Activated T-cell treated with anti-CD3 and anti-CD28 coated beads for 4 hours (primary cell): ENCODE measurements around the gene ZNF878.
"Not testable (repeated sequence)": the region's sequence is repeated elsewhere in the genome, so short reads cannot be mapped to it uniquely, and the experiment has no call there.

Source experiments
- DNase-seq: peaks from one replicate; pipeline ENCODE4 v3.0.0-alpha.2; 2020

The ZNF878 gene

DNA sequence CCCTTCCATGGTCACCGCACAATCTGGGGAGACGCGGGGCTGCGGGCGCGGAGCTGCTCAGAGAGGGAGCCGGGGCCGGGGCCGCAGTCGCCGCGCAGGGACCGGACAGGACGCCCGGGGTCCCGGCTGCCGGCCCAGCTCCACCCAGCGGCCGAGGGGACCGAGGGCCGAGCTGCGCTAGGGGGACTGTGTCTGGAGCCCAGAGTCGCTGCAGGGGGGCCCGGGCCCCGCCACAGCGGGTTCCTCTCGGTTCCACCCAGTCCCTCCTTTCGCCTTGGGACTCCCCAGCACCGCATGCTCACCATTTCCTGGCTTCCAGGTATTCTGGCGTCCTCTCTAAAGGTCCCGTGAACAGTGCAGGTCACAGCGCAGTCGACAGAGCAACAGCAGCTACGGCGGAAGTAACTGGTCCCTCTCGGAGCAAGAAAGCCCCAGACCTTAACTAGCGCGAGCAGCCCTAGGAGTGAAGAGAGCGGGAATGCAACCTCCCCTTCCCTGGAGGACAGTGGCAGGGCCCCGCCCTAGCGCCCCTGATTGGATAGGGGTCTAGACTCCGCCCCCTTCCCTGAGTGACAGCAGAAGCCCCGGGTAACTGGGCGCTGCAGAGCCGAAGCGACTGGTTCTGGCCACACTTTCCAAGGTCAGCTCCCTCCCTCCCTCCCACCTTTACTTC, at the start of gene ZNF878:
Gene ZNF878, minus strand, starts transcription at position 465 of the 673 bp plus-strand sequence. Its CDS starts 160 bp downstream, at position 305.
- DNase-seq: peak; percentile 23

DNA sequence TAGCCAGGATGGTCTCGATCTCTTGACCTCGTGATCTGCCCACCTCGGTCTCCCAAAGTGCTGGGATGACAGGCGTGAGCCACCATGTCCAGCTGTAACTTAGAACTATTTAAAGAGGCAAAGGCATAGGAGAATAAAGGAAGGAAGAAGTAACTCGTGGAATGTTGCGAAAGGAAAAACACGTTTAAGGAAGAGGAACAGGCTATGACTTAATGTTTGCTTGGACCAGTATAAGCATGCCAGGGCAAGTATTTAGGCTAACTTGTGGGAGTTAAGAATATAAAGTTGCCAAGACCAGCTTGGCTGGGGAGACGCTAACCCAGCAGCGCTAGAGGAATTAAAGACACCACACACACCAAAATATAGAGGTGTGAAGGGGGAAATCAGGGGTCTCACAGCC, 45.3 kb upstream of the ZNF878 start:
- DNase-seq: no peak

DNA sequence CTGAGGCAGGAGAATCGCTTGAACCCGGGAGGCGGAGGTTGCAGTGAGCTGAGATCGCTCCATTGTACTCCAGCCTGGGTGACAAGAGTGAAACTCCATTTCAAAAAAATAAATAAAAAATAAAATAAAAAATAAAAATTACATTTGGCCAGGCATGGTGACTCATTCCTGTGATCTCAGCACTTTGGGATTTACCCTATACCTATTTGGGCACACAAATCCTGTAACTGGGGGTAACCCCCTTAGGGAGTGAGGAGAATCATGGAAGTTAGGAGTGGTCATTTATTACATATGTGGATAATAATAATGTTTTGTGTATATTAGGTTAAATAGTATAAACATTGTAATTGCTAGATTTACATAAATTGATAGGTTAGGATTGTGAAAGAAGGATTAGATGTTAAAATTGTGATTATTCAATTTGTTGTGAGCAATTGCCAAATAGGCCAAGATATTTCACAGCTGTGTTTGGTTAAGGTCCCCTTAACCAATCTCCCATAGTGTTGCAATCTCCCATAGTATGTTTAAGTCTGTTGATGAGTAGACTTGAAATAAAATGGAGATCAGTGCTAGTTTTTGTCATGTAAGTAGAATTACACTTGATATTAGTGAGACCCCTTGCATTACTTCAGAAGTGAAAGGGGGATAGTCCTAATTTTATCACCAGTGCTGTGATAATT, 42.5 kb upstream of the ZNF878 start:
- no peak for DNase-seq

DNA sequence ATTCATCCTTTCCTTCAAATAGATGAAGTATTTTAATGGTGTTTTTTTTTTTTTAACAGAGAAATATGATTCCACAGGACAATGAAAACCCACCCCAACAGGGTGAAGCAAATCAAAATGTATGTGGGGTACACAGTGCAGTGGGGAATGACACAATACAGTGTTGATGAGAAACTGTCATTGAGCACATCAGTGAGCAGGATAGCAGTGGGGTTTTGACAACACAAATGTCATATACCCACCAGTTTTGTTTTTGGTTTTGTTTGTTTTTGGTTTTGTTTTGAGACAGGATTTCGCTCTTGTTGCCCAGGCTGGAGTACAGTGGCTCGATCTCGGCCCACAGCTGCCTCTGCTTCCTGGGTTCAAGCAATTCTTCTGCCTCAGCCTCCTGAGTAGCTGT, 41.0 kb upstream of the ZNF878 start:
- no peak for DNase-seq

DNA sequence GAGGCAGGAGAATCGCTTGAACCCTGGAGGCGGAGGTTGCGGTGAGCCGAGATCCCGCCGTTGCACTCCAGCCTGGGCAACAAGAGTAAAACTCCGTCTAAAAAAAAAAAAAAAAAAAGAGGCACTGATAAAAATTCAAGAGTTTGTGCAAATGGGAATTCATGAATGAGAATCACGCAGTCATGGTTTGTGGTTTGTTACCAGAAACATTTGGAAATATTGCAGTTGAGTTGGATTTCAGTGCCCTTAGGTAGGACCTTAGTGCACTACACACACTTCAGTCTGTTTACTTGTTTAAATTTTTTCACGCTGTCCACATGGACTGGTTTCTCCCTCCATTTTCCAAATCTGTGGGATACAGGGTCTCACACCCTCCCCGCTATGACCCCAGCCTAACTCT, 40.2 kb upstream of the ZNF878 start:
- DNase-seq: no peak

DNA sequence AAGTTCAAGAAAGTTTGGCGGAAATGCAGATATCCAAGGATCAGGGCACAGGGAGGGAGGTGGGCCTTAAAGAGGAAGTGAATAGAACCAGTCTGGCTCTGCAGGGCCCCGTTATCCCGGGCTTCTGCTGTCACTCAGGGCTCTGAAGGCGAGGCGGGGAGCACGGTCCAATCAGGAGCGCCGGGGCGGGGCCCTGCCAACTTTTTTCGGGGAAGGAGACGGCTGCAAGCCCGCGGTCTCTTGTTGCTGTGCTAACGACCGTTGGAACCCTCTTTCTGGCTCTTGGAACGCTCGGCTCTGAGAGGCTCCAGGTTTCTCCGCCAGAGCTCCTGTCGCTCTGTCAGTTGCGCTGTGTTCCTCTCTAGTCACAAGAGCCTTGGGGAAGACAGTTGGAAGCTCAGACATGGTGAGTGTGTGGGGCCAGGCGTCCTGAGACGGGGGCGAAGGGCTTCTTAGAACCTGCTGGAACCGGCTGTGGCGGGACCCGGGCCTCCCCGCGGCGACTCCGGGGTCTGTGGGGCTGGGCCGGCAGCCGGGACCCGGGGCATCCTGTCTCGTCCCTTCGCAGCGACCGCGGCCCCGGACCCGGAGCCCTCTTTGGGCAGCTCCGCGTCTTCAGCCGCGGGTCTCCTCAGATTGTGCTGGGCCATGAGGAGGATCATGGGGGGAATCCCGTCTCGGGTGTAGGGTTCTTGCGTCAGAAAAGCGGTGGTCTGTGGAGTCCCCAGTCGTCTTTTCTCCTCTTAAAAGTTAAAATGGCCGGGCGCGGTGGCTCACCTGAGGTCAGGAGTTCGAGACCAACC, 39.5 kb upstream of the ZNF878 start:
- peak; percentile 23 for DNase-seq

DNA sequence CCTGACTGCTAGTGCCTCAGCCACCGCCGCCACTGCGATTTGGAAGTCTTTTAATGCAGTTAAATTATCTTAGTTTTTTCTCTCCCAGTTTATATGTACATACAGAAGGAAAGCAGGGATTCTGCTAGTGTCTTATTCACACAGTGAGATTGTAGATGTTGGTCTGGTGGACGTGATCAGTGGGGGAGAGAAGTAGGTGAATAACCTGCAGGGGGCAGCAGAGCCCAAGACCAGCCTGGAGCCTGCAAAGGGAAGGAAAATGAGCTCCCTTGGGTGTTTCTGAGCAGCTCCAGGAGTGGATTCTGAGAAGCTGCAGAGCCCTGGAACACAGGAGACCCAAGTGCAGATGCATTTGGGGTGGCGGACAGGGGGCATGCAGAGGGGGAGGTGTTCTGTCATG, 38.0 kb upstream of the ZNF878 start:
- peak; percentile 50 for DNase-seq

DNA sequence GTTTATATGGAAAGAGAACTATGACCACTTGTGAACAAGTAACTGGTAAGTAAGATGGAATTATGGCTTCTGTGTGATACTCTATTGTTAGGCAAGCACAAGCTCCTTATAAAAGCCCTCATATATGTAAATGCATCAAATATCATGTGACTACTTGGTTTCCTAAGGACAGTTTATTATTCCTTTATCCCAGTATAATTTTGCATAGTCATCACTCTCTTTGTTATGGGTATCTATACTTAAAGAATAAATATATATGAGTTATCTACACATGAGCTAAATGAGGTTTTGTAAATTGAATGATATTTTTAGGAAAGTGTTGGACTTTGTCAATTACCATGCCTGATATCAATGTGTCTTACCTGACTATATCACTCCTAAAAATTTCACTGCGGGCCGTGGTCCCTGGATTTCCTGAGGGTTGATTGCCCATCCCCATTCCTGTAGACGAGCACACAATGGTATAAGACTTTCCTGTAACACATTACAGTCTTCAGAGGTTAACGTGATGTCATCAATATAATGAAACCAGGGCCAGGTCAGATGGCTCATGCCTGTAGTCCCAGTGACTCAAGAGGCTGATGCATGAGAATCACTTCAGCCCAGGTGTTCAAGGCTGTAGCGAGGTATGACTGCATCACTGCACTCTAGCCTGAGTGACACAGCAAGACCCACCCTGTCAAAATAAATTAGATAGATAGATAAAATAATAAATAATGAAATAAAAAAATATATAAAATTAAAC, 32.5 kb upstream of the ZNF878 start:
- no peak for DNase-seq

DNA sequence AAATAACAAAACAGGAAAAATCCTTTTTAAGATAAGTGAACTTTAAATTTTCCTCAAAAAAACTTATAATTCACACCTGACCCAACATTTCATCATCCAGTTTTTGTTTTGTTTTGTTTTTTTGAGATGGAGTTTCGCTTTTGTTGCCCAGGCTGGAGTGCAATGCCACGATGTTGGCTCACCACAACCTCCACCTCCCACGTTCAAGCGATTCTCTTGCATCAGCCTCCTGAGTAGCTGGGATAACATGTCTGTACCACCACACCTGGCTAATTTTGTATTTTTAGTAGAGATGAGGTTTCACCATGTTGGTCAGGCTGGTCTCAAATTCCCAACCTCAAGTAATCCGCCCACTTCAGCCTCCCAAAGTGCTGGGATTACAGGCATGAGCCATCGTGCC, 30.6 kb upstream of the ZNF878 start:
- not testable (repeated sequence) for DNase-seq

DNA sequence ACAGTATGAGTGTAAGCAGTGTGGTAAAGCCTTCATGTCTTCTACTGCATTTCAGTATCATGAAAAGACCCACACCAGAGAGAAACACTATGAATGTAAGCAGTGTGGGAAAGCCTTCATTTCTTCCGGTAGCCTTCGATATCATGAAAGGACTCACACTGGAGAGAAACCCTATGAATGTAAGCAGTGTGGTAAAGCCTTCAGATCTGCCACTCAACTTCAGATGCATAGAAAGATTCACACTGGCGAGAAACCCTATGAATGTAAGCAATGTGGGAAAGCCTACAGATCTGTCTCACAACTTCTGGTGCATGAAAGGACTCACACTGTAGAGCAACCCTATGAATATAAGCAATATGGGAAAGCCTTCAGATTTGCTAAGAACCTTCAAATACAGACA, 24.6 kb upstream of the ZNF878 start:
- DNase-seq: no peak

DNA sequence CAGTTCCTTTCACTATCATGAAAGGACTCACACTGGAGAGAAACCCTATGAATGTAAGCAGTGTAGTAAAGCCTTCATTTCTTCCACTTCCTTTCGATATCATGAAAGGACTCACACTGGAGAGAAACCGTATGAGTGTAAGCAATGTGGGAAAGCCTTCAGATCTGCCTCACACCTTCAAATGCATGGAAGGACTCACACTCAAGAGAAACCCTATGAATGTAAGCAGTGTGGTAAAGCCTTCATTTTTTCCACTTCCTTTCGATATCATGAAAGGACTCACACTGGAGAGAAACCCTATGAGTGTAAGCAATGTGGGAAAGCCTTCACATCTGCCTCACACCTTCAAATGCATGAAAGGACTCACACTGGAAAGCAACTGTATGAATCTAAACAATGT, 23.6 kb upstream of the ZNF878 start:
- DNase-seq: not testable (repeated sequence)

DNA sequence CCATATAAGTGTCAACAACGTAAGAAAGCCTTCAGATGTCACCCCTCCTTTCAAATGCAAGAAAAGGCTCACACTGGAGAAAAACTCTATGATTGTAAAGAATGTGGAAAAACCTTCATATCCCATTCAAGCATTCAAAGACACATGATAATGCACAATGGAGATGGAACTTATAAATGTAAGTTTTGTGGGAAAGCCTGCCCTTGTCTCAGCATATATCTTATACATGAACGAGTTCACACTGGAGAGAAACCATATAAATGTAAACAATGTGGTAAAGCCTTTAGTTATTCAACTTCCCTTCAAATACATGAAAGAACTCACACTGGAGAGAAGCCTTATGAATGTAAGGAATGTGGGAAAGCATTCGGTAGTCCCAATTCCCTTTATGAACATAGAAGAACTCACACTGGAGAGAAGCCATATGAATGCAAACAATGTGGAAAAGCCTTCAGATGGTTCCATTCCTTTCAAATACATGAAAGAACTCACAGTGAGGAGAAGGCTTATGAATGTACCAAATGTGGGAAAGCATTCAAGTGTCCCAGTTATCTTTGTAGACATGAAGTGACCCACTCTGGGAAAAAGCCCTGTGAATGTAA, 22.9 kb upstream of the ZNF878 start:
- DNase-seq: no peak

DNA sequence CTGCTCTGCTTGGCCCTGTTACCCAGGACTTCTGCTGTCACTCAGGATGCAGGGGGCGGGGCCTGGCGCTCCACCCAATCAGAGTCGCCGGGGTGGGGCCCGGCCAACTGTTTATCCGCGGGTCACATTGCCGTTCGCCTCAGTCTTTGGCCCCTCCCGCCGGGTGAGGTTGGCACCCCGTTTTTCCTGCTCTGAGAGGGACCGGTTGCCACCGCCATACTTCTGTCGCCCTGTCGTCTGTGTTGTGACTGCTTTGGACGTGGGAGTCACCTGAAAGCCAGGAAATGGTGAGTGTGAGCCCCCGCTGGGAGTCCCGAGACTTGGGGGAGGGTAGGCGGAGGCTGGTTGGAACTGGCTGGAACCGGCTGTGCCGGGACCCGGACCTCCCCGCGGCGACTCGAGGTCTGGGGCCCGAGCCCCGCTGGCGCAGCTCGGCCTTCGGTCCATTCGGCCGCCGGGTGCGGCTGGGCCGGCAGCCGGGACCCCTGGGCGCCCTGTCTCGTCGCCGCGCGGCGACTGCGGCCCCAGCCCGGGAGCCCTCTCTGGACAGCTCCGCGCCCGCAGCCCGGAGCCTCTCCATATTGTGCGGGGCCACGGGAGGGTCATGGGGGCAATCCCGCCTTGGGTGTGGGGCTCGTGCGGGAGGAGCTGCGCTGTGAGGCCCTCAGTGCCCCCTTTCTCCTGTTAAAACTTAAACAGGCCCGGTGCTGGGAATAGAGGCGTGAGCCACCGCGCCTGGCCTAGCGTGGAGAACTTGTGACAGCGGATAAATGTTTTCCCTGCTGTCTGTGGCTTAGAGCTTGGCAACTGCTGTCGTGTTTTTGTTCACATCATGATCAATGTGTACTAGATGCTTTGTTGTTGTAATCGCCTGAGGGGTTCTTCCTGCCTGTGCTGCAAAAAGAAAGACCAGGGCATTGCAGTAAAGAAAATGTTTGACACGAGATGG, 12.1 kb upstream of the ZNF878 start, which contains the start of gene ZNF844:
Gene ZNF844, plus strand, starts transcription at position 142 of the 949 bp plus-strand sequence. Its CDS starts 143 bp downstream, at position 285.
- peak; percentile 45 for DNase-seq

DNA sequence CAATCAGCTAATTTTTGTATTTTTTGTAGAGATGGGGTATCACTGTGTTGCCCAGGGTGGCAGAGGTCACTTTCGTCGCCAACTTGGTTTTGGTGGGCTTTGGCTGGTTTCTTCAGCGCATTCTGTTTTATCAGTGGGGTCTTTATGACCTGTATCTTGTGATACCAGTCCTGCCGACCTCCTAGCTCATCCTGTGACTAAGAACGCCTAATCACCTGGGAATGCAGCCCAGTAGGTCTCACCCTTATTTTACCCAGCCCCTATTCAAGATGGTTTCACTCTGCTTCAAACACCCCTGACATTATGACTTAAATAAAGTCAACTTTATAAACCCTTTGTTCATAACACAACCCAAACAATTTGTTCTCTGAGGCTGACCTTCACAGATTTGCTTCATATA, 3.0 kb upstream of the ZNF878 start:
- DNase-seq: no peak

DNA sequence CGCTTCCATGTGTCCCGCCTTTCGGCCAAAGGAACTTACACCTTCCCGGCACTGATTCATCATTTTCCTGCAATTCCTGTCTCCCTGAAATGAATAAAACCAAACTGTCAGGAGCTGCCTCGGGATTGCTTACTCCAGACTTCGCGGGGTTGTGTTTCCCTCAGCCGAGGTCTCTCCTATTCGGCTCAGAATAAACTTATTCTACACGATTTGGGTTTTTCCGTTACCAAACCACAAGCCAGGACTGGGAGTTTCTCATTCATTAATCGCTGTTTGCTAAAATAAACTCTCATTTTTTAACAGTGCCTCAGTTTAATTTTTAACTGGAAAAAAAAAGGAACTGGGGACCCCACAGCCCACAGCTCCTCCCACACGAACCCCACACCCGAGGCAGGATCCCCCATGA, 667 bp downstream of the ZNF878 start:
- DNase-seq: no peak

DNA sequence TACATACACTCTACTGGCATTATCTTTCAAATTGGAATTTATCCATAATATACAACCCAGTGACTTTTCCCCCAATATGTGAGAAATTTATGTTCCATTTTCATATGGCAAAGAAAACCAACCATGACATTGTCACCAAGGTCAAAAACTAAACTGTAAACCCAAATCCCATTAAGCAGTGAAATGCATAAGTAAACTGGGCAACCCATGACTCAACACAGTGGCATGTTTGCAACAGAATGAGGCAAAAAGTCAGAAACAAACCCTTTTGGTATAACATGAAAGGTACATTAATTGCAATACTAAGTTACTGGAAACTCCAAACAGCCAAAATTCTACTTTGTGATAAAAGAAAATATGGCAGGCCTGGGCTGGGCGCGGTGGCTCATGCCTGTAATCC, 4.9 kb downstream of the ZNF878 start:
- no peak for DNase-seq

DNA sequence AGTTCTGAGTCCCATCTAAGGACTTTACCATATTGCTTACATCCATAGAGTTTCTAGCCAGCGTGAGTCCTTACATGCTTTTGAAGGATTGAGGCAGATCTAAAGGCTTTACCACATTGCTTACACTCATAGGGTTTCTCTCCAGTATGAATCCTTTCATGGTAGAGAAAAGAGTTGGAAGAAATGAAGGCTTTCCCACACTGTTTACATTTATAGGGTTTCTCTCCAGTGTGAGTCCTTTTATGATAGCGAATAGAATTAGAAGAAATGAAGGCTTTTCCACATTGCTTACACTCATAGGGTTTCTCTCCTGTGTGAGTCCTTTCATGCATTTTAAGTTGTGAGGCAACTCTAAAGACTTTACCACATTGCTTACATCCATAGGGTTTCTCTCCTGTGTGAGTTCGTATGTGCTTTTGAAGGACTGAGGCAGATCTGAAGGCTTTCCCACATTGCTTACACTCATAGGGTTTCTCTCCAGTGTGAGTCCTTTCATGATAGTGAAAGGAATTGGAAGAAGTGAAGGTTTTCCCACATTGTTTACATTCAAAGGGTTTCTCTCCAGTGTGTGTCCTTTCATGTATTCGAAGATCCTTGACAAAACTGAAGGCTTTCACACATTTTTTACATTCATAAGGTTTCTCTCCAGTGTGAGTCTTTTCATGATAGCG, 8.9 kb downstream of the ZNF878 start:
- DNase-seq: no peak

DNA sequence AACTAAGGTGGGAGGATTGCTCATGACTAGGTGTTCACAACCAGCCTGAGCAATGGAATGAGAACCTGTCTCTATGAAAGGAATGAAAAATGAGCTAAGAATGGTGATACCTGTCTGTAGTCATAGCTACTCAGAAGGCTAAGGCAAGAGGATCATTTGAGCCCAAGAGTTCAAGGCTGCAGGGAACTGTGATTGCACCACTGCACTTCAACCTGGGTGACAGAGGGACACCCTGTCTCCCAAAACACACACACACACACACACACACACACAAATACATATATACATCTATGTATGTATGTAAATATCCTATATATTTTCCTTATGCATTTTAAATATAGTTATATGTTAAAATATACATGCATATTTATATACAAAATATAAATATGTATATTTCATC, 9.9 kb downstream of the ZNF878 start:
- no peak for DNase-seq

DNA sequence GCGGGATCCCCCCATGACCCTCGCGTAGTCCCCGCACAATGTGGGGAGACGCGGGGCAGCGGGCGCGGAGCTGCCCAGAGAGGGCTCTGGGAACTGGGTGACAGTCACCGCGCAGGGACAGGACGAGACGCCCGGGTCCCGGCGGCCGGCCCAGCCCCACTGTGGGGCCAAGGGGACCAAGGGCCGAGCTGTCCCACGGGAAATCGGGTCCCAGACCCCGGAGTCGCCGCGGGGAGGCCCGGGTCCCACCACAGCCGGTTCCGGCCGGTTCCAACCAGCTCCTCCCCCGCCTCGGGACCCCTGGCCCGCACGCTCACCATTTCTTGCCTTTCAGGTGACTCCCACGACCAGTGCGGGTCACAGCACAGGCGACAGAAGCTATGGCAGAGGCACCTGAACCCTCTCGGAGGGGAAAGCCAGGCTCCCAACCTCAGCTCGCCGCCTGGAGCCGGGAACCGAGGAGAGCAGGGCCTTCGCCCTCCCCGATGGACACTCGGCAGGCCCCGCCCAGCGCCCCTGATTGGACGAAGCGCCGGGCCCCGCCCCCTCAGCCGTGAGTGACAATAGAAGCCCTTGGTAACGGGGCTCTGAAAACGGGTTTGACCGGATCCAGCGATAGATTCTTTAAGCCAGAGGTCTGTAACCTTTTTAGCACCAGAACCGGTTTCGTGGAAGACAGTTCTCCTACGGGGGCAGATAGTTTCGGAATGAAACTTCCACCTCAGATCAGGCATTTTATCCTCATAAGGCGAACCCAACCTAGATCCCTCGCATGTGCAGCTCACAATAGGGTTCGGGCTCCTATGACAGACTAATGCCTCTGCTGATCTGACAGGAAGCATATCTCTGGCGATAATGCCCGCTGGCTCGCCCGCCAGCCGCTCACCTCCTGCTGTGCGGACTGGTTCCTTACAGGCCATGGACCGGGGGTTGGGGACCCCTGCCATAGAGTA, 17.3 kb downstream of the ZNF878 start, which contains the start of gene ZNF433:
Gene ZNF433, minus strand, starts transcription at position 460 of the 953 bp plus-strand sequence. Its CDS starts 140 bp downstream, at position 320.
- peak; percentile 54 for DNase-seq
